ENCODE results near the gene CDH24. TPM values are rescaled to one million over a fixed set of nuclear protein-coding genes. Genes with fewer than 3 reads are reported as not detected.

Gene CDH24
- 1 to 10 TPM; 1.6 to 4.9 (median 1.8) TPM for total RNA-seq

- DNase-seq (ENCODE audit: low spot score): no peak
- ATAC-seq (ENCODE audit: low FRiP score): peak; percentile 67
- no peak for TF ChIP-seq CTCF (IDR thresholded peaks at IDR 0.05)
Measured at GRCh38 chr14:23056956-23057756, at the start of gene CDH24. TSS of gene CDH24 (minus strand) at chr14:23057520. CDS start at chr14:23055733, 1,787 bp downstream.

- ATAC-seq (ENCODE audit: low FRiP score) (no peak), DNase-seq (ENCODE audit: low spot score) (no peak)
- no peak for TF ChIP-seq CTCF (IDR thresholded peaks at IDR 0.05)
Measured at GRCh38 chr14:23106747-23107045, 49.4 kb upstream of the CDH24 start.

- DNase-seq (ENCODE audit: low spot score) (no peak), ATAC-seq (ENCODE audit: low FRiP score) (no peak)
- no peak for TF ChIP-seq CTCF (IDR thresholded peaks at IDR 0.05)
Measured at GRCh38 chr14:23105348-23105824, 48.1 kb upstream of the CDH24 start.

- ATAC-seq (ENCODE audit: low FRiP score): no peak
- TF ChIP-seq CTCF (IDR thresholded peaks at IDR 0.05): no peak
- DNase-seq (ENCODE audit: low spot score): no peak
Measured at GRCh38 chr14:23104591-23105347, 47.4 kb upstream of the CDH24 start, which contains the start of gene CIROP. TSS of gene CIROP (minus strand) at chr14:23104989. CDS start at chr14:23104920, 69 bp downstream.

- no peak for TF ChIP-seq CTCF (IDR thresholded peaks at IDR 0.05)
- DNase-seq (ENCODE audit: low spot score): no peak
- ATAC-seq (ENCODE audit: low FRiP score): no peak
Measured at GRCh38 chr14:23104070-23104590, 46.8 kb upstream of the CDH24 start.

GRCh38 chr14:23103581-23103980, 46.3 kb upstream of the CDH24 start:
- ATAC-seq (ENCODE audit: low FRiP score) (no peak), DNase-seq (ENCODE audit: low spot score) (no peak)
- no peak for TF ChIP-seq CTCF (IDR thresholded peaks at IDR 0.05)

Measured in omental fat pad (tissue), 4 donors.